K562 (cell line): ENCODE data around the gene PRDM15. TPM values are rescaled to one million over a fixed set of nuclear protein-coding genes. Genes with fewer than 3 reads are reported as not detected.
A peak's percentile ranks its signal among the peaks of the same experiment; 100 is the strongest.

Experiments used
- BRD4 ChIP-seq: fragments of 200-600 bp; sonication (generic); IDR thresholded peaks from 2 replicates; pipeline ENCODE4 v1.6.1; 2017; ENCODE audit warnings: inconsistent platforms
- CHD4 ChIP-seq: fragments of 200-600 bp; sonication (generic); IDR thresholded peaks from 3 replicates; pipeline ENCODE4 v1.6.1; 2012; ENCODE audit warnings: low read depth, mild to moderate bottlenecking, mixed read lengths, low read length, inconsistent platforms; ENCODE audit not compliant: insufficient read depth, insufficient replicate concordance, poor library complexity, severe bottlenecking
- FOXJ3 ChIP-seq: sonication (generic); formaldehyde crosslinking; IDR thresholded peaks from 2 replicates; pipeline ENCODE4 v1.4.0; 2020; ENCODE audit warnings: mild to moderate bottlenecking, missing genetic modification reagents
- HOXB6 ChIP-seq: fragments of 250-450 bp; sonication (Bioruptor Pico); IDR thresholded peaks from 2 replicates; pipeline ENCODE4 v1.5.1; 2022; ENCODE audit warnings: mild to moderate bottlenecking, borderline replicate concordance
- IFI16 ChIP-seq: fragments of 250-450 bp; sonication (Bioruptor Pico); IDR thresholded peaks from 2 replicates; pipeline ENCODE4 v2.1.2; 2022; ENCODE audit warnings: mild to moderate bottlenecking, inconsistent platforms
- IRF2 ChIP-seq: sonication (generic); formaldehyde crosslinking; IDR thresholded peaks from 2 replicates; pipeline ENCODE4 v1.8.1; 2022; ENCODE audit warnings: mild to moderate bottlenecking, missing genetic modification reagents
- POLR2AphosphoS2 ChIP-seq: IDR thresholded peaks from 2 replicates; pipeline ENCODE4 v1.6.1; 2012; ENCODE audit warnings: low read length, improper control_type of control experiment
- PRDM10 ChIP-seq: fragments of 450-650 bp; IDR thresholded peaks from 2 replicates; pipeline ENCODE4 v1.6.1; 2018; ENCODE audit not compliant: partially characterized antibody
- SMARCA5 ChIP-seq: fragments of 450-650 bp; IDR thresholded peaks from 2 replicates; pipeline ENCODE4 v1.6.1; 2016
- TAF1 ChIP-seq: IDR thresholded peaks from 2 replicates; pipeline ENCODE4 v1.6.1; 2011; ENCODE audit warnings: mild to moderate bottlenecking, low read length, moderate library complexity; ENCODE audit not compliant: insufficient read depth, control insufficient read depth, severe bottlenecking; ENCODE audit errors: extremely low read depth
- ZNF263 ChIP-seq: sonication (generic); formaldehyde crosslinking; IDR thresholded peaks from 2 replicates; pipeline ENCODE4 v1.8.0; 2022; ENCODE audit warnings: mild to moderate bottlenecking, missing genetic modification reagents, borderline replicate concordance
- ZNF347 ChIP-seq: fragments of 450-650 bp; formaldehyde crosslinking; IDR thresholded peaks from 2 replicates; pipeline ENCODE4 v1.4.0; 2020; ENCODE audit warnings: low read depth, mild to moderate bottlenecking, moderate library complexity
- ZNF395 ChIP-seq: fragments of 200-800 bp; sonication (Bioruptor generic); IDR thresholded peaks from 2 replicates; pipeline ENCODE4 v1.6.1; 2017; ENCODE audit warnings: missing genetic modification characterization, missing compliant biosample characterization
- ZNF707 ChIP-seq: fragments of 250-450 bp; sonication (Bioruptor Pico); conservative IDR thresholded peaks from 2 replicates; pipeline ENCODE4 v1.8.0; 2022; ENCODE audit warnings: inconsistent platforms, mild to moderate bottlenecking, moderate library complexity
- polyA plus RNA-seq, 8 experiments: library from polyadenylated mRNA; depleted of rRNA in 4 of 8; stranded (reverse) in 5 of 8; unstranded in 3 of 8; fragments of >200 nt; fragmentation: Nextera tagmentation in 2 of 8; fragmentation: Illumina TruSeq in 1 of 8; extraction: Ambion mirVana in 2 of 8; extraction: Trizol in 1 of 8; gene quantifications; 2 replicates each; pipeline versions ENCODE4 v1.2.1 to v1.2.3, GENCODE V29; 2011 to 2014; ENCODE audit warnings: inconsistent platforms in 1 of 8, missing spikeins in 1 of 8
- total RNA-seq, 7 experiments: library from RNA; depleted of rRNA in 6 of 7; stranded (reverse); fragments of >200 nt in 6 of 7; fragmentation: Illumina TruSeq in 2 of 7; extraction: Trizol in 2 of 7; gene quantifications; 2 replicates each; pipeline versions ENCODE4 v1.2.1 to v1.2.3, GENCODE V29; 2011 to 2021; ENCODE audit warnings: low replicate concordance in 1 of 7
- TF ChIP-seq, protein P1 (sequence below), 2 experiments: fragments of 450-650 bp; IDR thresholded peaks; 2 replicates each; pipeline ENCODE4 v1.6.1; 2016
- TF ChIP-seq, protein P2 (sequence below): fragments of 200-800 bp; sonication (Bioruptor generic); IDR thresholded peaks from 2 replicates; pipeline ENCODE4 v1.6.1; 2016; ENCODE audit warnings: missing genetic modification characterization, missing compliant biosample characterization

PRDM15 gene
- total and polyA plus RNA-seq, 9 of the 15 experiments (the other 6 are each of a cell fraction or from before 2014, with no cell fraction given): 0.93 to 9.2 (median 6.2) TPM

GRCh38 chr21:41894922-41895557 lies 15.9 kb upstream of the PRDM15 start (continued):
- TF ChIP-seq SMARCA5 (no peak), BRD4 (no peak), FOXJ3 (CRISPR knock-in tag) (no peak), ZNF395 (CRISPR knock-in tag) (peak; percentile 7), PRDM10 (no peak), HOXB6 (no peak), ZNF707 (CRISPR knock-in tag) (no peak), ZNF347 (CRISPR knock-in tag) (no peak), ZNF263 (no peak), POLR2AphosphoS2 (no peak), IFI16 (CRISPR knock-in tag) (no peak), CHD4 (no peak), TAF1 (no peak), IRF2 (CRISPR knock-in tag) (no peak)
- TF ChIP-seq, protein P1, sequence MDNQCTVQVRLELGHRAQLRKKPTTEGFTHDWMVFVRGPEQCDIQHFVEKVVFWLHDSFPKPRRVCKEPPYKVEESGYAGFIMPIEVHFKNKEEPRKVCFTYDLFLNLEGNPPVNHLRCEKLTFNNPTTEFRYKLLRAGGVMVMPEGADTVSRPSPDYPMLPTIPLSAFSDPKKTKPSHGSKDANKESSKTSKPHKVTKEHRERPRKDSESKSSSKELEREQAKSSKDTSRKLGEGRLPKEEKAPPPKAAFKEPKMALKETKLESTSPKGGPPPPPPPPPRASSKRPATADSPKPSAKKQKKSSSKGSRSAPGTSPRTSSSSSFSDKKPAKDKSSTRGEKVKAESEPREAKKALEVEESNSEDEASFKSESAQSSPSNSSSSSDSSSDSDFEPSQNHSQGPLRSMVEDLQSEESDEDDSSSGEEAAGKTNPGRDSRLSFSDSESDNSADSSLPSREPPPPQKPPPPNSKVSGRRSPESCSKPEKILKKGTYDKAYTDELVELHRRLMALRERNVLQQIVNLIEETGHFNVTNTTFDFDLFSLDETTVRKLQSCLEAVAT (IDR thresholded peaks at IDR 0.05): peak in 1 of 2 experiments; percentile 36; a peak in 1 of 4 replicates
- TF ChIP-seq, protein P2, sequence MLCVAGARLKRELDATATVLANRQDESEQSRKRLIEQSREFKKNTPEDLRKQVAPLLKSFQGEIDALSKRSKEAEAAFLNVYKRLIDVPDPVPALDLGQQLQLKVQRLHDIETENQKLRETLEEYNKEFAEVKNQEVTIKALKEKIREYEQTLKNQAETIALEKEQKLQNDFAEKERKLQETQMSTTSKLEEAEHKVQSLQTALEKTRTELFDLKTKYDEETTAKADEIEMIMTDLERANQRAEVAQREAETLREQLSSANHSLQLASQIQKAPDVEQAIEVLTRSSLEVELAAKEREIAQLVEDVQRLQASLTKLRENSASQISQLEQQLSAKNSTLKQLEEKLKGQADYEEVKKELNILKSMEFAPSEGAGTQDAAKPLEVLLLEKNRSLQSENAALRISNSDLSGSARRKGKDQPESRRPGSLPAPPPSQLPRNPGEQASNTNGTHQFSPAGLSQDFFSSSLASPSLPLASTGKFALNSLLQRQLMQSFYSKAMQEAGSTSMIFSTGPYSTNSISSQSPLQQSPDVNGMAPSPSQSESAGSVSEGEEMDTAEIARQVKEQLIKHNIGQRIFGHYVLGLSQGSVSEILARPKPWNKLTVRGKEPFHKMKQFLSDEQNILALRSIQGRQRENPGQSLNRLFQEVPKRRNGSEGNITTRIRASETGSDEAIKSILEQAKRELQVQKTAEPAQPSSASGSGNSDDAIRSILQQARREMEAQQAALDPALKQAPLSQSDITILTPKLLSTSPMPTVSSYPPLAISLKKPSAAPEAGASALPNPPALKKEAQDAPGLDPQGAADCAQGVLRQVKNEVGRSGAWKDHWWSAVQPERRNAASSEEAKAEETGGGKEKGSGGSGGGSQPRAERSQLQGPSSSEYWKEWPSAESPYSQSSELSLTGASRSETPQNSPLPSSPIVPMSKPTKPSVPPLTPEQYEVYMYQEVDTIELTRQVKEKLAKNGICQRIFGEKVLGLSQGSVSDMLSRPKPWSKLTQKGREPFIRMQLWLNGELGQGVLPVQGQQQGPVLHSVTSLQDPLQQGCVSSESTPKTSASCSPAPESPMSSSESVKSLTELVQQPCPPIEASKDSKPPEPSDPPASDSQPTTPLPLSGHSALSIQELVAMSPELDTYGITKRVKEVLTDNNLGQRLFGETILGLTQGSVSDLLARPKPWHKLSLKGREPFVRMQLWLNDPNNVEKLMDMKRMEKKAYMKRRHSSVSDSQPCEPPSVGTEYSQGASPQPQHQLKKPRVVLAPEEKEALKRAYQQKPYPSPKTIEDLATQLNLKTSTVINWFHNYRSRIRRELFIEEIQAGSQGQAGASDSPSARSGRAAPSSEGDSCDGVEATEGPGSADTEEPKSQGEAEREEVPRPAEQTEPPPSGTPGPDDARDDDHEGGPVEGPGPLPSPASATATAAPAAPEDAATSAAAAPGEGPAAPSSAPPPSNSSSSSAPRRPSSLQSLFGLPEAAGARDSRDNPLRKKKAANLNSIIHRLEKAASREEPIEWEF (CRISPR knock-in tag): no peak
